Lung (tissue), 12 donors: ENCODE results near the gene TBC1D7. TPM values are rescaled to one million over a fixed set of nuclear protein-coding genes. Genes with fewer than 3 reads are reported as not detected.

ENCODE experiments used
- ATAC-seq: fragments of 200-7000 bp; cut with Tn5 transposase; one replicate; pipeline ENCODE4 v1.9.1; 2020; ENCODE audit warnings: moderate number of reproducible peaks; ENCODE audit not compliant: insufficient read depth, low FRiP score
- DNase-seq, 3 donors: peaks; one replicate each; pipeline ENCODE4 v3.0.0-alpha.2; 2013 to 2017
- H3K27ac ChIP-seq, 2 donors: one replicate each; pipeline ENCODE4 v1.5.1; 2013; ENCODE audit warnings: mild to moderate bottlenecking in 2 of 2, moderate library complexity in 2 of 2, control low read depth in 1 of 2, inconsistent platforms in 1 of 2, low read depth in 1 of 2, low read length in 1 of 2
- H3K27me3 ChIP-seq, 3 donors: one replicate each; pipeline ENCODE4 v1.5.1; 2013; ENCODE audit warnings: low read length in 2 of 3; ENCODE audit not compliant: control insufficient read depth in 3 of 3, insufficient read depth in 3 of 3
- H3K36me3 ChIP-seq, 4 donors: one replicate each; pipeline ENCODE4 v1.5.1; 2013; ENCODE audit warnings: low read length in 4 of 4, mild to moderate bottlenecking in 1 of 4, moderate library complexity in 1 of 4; ENCODE audit not compliant: control insufficient read depth in 4 of 4, insufficient read depth in 4 of 4
- H3K4me1 ChIP-seq, 5 donors: one replicate each; pipeline ENCODE4 v1.5.1; 2013; ENCODE audit warnings: low read length in 5 of 5, mild to moderate bottlenecking in 2 of 5, moderate library complexity in 1 of 5; ENCODE audit not compliant: control insufficient read depth in 5 of 5, insufficient read depth in 5 of 5
- H3K4me3 ChIP-seq: one replicate; pipeline ENCODE4 v1.5.1; 2013; ENCODE audit warnings: mild to moderate bottlenecking, control low read depth, moderate library complexity
- H3K9ac ChIP-seq, 2 donors: one replicate each; pipeline ENCODE4 v1.5.1; 2013; ENCODE audit warnings: low read length in 2 of 2, control low read depth in 1 of 2; ENCODE audit not compliant: insufficient read depth in 1 of 2
- H3K9me3 ChIP-seq, 4 donors: one replicate each; pipeline ENCODE4 v1.5.1; 2013; ENCODE audit warnings: low read length in 3 of 4, mild to moderate bottlenecking in 1 of 4, moderate library complexity in 1 of 4; ENCODE audit not compliant: control insufficient read depth in 4 of 4, insufficient read depth in 3 of 4
- CTCF ChIP-seq: IDR thresholded peaks from 2 replicates; pipeline ENCODE4 v1.5.1; 2012; ENCODE audit warnings: mild to moderate bottlenecking; ENCODE audit errors: control extremely low read depth, extremely low read depth
- WGBS, 2 donors: extraction: QIAGEN DNeasy Blood & Tissue Kit; methylation state at CpG; one replicate each; pipeline ENCODE4 v1.1.7; 2013; 5-methylcytosine and 5-hydroxymethylcytosine counted together
- polyA plus RNA-seq, 2 donors: library from polyadenylated mRNA; stranded (reverse); fragments of 200-250 nt; gene quantifications; one replicate each; pipeline ENCODE4 v1.2.1, GENCODE V29; 2013
- total RNA-seq, 2 donors: library from RNA; depleted of rRNA in 1 of 2; stranded (reverse); fragments of >200 nt in 1 of 2; gene quantifications; one replicate each; pipeline ENCODE4 v1.2.1, GENCODE V29; 2014 to 2021
- donor health status: control.
- donor health status: control.
- donor health status: Bipolar disorder and iron deficiency.
- donor health status: healthy.
- donor health status: DM: yes; HTN: yes; CAD: no.

Gene TBC1D7
- total and polyA plus RNA-seq, 4 donors, result 17.1 to 30.1 (median 19.9) TPM

- WGBS, 2 donors, result 44 to 71% methylated on average over 24 of the region's 24 CpGs
- Histone ChIP-seq H3K36me3 (peaks cover 0 to 9% (median 0%) of the 10 kb centered on the region in 4 donors), H3K4me3 (no peak overlapping the region), H3K27me3 (no peaks in the 10 kb centered on the region), H3K9me3 (no peaks in the 10 kb centered on the region), H3K9ac (no peak overlapping the region), H3K4me1 (peaks cover 0 to 5% (median 0%) of the 10 kb centered on the region in 5 donors), H3K27ac (peak overlapping the region in 1 of 2 donors; percentile 13)
- ATAC-seq (no peak), DNase-seq (no peak)
- TF ChIP-seq CTCF, result no peak
Observed at GRCh38 chr6:13272131-13273046, 55.9 kb downstream of the TBC1D7 start.

GRCh38 chr6:13268913-13269518 lies 59.3 kb downstream of the TBC1D7 start:
- Histone ChIP-seq H3K4me3 (no peak overlapping the region), H3K9me3 (peaks cover 0 to 2% (median 0%) of the 10 kb centered on the region in 4 donors), H3K36me3 (peaks cover 0 to 4% (median 0%) of the 10 kb centered on the region in 4 donors), H3K9ac (no peak overlapping the region), H3K4me1 (peaks cover 0 to 5% (median 0%) of the 10 kb centered on the region in 5 donors), H3K27me3 (no peaks in the 10 kb centered on the region), H3K27ac (peak overlapping the region in 1 of 2 donors; percentile 13)
- WGBS, 2 donors, result 45 to 48% methylated on average over 8 of the region's 8 CpGs
- no peak for ATAC-seq
- DNase-seq, result peak in 2 of 3 donors; percentile 32 to 65
- no peak for TF ChIP-seq CTCF

GRCh38 chr6:13267142-13267651 lies 61.1 kb downstream of the TBC1D7 start:
- DNase-seq (no peak), ATAC-seq (no peak)
- H3K9ac ChIP-seq, result no peak overlapping the region
- H3K36me3 ChIP-seq, result no peaks in the 10 kb centered on the region
- H3K27me3 ChIP-seq, result no peaks in the 10 kb centered on the region
- peaks cover 0 to 2% (median 0%) of the 10 kb centered on the region in 4 donors for H3K9me3 ChIP-seq
- WGBS, 2 donors, result 89 to 98% methylated on average over 2 of the region's 2 CpGs
- H3K4me1 ChIP-seq, result peaks cover 0 to 5% (median 0%) of the 10 kb centered on the region in 5 donors
- TF ChIP-seq CTCF, result no peak
- no peak overlapping the region for H3K4me3 ChIP-seq
- no peak overlapping the region for H3K27ac ChIP-seq
